HG02852 (cell line): ENCODE results near the gene PRKCB.
A peak's percentile ranks its signal among the peaks of the same experiment; 100 is the strongest.
"Not testable (repeated sequence)": the region's sequence is repeated elsewhere in the genome, so short reads cannot be mapped to it uniquely, and the experiment has no call there.

Experiments used
- ATAC-seq: cut with Tn5 transposase; IDR thresholded peaks from one replicate; pipeline ENCODE4 v1.9.1; 2021; ENCODE audit warnings: mild to moderate bottlenecking, moderate library complexity; ENCODE audit not compliant: unreplicated experiment

The PRKCB gene

GRCh38 chr16:23901178-23902033 is 65.6 kb downstream of the PRKCB start:
- no peak for ATAC-seq

- ATAC-seq: no peak
Measured at GRCh38 chr16:23902034-23902747, 66.4 kb downstream of the PRKCB start.

GRCh38 chr16:23902748-23903414 is 67.1 kb downstream of the PRKCB start:
- ATAC-seq: no peak

GRCh38 chr16:23905027-23905426 is 69.2 kb downstream of the PRKCB start:
- no peak for ATAC-seq

GRCh38 chr16:23907457-23907902 is 71.7 kb downstream of the PRKCB start:
- no peak for ATAC-seq

- no peak for ATAC-seq
Measured at GRCh38 chr16:23907903-23908302, 72.1 kb downstream of the PRKCB start.

GRCh38 chr16:23908790-23909189 is 73.0 kb downstream of the PRKCB start:
- no peak for ATAC-seq

- ATAC-seq: no peak
Measured at GRCh38 chr16:23909792-23910418, 74.1 kb downstream of the PRKCB start.

GRCh38 chr16:23914946-23915530 is 79.3 kb downstream of the PRKCB start:
- no peak for ATAC-seq

GRCh38 chr16:23916552-23916951 is 80.8 kb downstream of the PRKCB start:
- not testable (repeated sequence) for ATAC-seq

GRCh38 chr16:23917621-23918020 is 81.8 kb downstream of the PRKCB start:
- ATAC-seq: peak; percentile 78

- no peak for ATAC-seq
Measured at GRCh38 chr16:23920446-23920845, 84.7 kb downstream of the PRKCB start.

- ATAC-seq: no peak
Measured at GRCh38 chr16:23920899-23921298, 85.1 kb downstream of the PRKCB start.

- no peak for ATAC-seq
Measured at GRCh38 chr16:23922406-23922805, 86.6 kb downstream of the PRKCB start.

GRCh38 chr16:23924128-23924527 is 88.3 kb downstream of the PRKCB start:
- peak; percentile 86 for ATAC-seq

GRCh38 chr16:23927796-23928195 is 92.0 kb downstream of the PRKCB start:
- no peak for ATAC-seq

- no peak for ATAC-seq
Measured at GRCh38 chr16:23929237-23929636, 93.5 kb downstream of the PRKCB start.

- ATAC-seq: no peak
Measured at GRCh38 chr16:23929856-23930255, 94.1 kb downstream of the PRKCB start.

GRCh38 chr16:23930791-23931190 is 95.0 kb downstream of the PRKCB start:
- no peak for ATAC-seq

- no peak for ATAC-seq
Measured at GRCh38 chr16:23931199-23931598, 95.4 kb downstream of the PRKCB start.

- ATAC-seq: not testable (repeated sequence)
Measured at GRCh38 chr16:23933650-23934049, 97.9 kb downstream of the PRKCB start.
